ENCODE measurements around the gene ARHGAP15.

ARHGAP15 gene

DNA sequence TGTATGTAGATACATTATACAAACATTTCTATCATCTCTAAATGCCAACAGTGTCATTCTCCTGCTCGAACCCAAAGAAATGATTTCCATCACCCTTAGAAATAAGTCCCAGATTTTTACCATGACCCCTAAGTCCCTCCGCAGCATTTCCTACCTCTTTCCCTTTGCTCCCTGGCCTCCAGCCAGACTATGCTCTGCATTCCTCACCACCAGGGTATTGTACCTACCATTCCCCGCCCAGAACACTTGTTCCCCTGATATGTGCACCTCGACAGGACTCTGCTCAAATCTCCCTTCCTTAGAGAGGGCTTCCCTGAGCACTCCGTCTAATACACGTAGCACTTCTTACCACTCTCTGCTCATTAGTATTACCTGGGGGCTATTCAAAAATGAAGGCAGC, 630.2 kb downstream of the ARHGAP15 start:
- no peak for DNase-seq (ENCODE audit: low read depth, low spot score)

DNA sequence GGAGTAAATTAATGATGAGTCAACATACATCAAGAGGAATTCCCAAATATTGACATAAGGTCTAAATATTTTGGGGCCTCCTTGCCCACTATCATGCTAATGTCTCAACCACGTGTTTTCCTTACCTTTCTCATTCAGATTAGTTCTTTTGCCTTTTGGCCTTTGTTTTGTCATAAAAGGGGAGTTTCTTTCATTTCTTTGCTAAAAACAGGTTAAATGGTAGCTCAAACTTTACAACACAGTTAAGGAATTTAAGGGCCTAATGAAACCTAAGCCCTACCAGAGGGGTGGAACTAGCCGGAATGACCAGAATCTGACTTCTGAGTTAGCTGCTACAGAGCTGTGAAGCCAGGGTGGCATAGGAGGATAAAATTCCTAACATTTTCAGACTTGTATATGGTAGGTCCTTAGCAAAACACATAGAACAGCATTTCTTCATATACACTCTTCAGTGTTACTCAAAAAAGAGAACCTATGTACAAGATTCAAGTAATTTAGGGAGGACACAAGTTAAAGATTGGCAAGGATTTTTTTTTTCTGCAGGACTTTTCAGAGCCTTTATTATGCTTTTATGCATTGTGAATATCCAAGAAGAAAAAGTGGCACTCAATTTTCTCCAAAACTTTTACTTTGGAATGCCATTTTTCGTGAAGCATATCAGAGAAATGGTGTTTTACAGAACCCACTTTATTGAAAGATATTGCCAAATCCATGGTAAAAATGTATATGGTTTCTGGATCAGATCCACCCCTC, 633.1 kb downstream of the ARHGAP15 start:
- DNase-seq (ENCODE audit: low read depth, low spot score), result no peak

DNA sequence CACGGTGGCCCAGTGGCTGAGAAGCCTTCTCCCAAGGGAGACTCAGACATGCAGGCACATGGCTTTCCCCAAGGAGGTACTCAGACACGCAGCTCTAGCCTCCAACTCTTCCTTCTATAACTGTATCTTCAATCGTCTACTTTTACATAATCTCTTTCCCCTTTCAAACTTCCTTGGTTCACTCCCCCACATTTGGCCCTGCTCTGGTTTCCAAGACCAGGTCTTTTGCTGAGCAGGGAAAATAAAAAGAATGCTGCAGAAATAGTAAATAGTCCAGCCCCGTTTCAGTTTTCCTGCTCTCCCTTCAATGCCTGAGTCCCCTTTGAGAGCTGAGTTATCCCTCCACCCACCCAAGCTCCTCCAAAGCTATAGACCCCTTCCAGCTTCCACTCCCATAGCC, 635.0 kb downstream of the ARHGAP15 start:
- DNase-seq (ENCODE audit: low read depth, low spot score), result no peak

DNA sequence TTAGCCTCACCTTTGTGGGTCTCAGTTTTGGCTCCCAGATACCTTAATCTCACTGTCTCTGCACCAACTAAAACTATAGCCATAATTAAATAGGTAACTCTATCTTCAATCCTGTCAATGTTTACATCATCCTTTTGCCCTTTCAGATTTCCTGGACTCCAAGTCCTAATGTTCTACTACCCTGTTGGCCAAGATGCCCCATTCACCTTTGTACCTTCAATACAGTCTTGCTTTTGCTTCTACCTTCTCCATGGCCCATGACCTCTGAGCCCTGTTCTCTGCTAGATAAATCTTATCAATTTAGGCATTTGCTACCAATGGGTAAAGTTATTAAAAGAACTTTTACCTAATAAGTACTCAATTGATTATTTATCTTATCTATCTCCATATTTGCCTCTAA, 635.5 kb downstream of the ARHGAP15 start:
- no peak for DNase-seq (ENCODE audit: low read depth, low spot score)

DNA sequence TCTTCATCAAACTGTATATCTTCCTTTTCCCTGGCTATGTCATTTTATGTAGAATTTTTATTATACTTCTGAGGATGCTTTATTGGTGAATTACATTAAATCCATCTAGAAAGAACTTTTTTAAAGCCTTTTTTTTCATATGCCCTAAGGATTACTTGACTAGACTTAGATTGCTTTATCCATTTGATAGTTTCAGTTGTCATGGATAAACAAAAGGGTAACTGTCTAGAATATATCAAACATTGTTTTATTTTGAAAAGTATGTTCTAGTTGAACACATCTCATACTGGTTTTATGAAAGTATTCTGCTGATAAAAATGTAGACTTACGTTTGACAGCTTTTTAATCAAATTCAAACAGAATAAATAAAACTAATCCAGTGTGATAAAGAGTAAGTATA, 639.8 kb downstream of the ARHGAP15 start:
- DNase-seq (ENCODE audit: low read depth, low spot score), result no peak

DNA sequence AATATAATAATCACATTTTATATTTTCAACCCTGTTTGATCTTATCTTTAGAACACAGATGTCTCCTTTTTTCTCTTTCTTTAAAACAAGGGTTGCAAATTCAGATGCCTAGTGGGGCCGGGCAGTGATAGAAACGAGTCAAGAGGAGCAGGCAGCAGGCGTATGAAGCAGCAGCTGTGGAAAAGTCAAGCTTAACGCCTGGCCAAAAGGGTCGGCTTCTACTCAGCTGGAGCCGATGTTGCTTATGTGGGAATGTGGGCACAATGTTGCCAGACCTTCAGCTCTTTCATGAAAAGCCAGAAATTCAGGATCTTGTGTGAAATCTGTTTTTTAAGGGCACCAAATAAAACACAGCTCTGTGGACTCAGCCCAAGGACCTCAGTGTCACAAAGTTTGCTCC, 642.7 kb downstream of the ARHGAP15 start:
- DNase-seq (ENCODE audit: low read depth, low spot score), result no peak

DNA sequence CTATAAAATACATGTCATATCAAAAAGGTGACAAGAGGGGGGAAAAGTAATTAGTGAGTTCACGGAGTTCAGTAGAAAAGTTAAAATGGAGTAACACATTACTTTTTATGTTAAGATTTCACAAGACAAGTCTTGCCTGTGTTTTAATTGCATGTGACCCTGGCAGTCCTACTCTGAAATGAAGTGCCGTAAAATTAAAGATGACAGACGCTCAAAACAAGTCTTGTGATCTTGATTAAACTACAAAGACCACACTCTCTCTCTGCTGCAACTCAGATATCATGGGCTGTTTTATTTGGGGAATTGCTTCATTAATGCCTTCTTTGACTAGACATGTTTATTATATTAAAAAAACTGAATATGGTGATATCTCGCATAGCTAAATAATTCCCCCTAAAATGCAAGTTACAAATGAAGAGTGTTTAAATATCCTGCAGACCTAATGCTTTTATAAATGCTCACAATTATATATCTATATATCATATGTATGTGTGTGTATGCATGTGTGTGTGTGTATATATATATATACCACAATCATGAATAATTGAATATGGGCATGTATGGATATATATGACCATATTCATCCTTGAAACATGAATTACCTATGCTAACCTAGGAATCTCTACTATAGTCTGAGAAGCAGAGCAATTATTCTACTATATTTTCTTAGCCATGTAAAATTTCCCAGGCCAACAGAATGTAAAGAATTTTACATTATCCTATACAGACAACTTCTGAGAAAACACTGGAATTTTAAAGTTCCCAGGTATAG, 647.5 kb downstream of the ARHGAP15 start:
- no peak for DNase-seq (ENCODE audit: low read depth, low spot score)

DNA sequence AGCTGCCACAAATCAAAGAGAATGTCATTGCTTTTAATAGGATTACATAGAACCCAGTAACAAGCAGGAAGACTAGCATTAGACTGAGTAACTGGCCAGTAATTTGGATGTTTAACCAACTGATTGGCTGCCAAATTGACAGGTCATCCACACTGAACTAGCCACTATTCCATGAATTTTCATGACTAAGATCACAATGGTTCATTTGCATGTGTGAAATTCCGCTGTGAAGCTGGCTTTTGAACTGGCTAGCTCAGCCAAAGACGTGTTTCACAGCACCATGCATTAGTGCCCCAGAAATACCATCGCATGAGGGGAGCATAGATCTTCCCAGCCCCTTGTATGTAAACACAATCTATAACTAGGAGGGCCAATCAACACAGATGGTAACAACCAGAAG, 649.8 kb downstream of the ARHGAP15 start:
- no peak for DNase-seq (ENCODE audit: low read depth, low spot score)

DNA sequence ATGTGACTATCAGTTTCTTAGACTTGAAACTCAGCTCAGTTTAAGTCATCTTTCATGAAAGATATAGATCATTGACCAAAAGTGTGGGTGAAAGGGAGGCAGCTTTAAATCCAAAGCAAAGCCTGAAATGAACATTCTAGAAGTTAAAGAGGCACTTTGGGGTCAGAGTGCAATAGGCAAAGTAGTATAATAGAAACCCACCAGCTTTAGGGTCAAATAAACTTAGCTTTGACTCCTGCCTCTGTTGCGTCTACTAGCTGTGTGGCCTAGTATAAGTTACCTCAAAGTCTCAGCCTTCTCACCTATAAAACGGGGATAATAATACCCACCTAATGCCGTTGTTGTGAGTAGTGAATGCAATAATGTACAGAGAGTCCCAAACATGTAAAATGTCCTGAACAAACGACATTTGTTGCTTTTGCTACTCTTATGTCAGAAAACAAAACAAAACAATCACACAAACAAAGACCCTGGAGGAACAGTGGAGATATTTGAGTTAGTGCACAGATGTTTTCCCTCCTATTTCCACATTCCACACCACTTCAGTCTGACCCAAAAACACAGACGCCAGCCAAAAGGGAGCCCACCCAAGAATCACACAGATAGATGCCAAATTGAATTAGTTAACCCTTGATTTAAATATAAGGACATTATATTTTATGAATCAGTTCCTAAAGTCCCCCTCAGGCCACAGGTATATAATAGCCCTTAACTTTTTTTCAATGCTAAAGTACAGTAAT, 657.0 kb downstream of the ARHGAP15 start:
- no peak for DNase-seq (ENCODE audit: low read depth, low spot score)

DNA sequence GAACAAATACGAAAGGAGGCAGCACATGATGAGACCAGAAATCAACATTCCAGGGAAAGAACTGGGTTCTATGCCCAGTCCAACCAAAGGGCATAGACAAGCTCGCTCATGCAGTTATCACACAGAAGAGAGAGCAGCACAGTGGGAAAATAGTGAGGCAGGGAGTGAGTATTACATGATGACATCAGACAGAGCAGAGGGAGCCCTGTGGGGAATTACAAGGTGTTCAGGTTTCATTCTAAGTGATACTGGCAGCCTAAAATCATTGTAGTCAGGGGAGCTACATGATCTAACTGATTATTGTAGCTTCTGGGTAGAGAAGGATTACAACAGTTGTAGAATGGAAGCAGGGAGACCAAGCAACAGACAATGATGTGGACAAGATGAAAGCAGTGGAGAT, 658.5 kb downstream of the ARHGAP15 start:
- DNase-seq (ENCODE audit: low read depth, low spot score), result no peak

DNA sequence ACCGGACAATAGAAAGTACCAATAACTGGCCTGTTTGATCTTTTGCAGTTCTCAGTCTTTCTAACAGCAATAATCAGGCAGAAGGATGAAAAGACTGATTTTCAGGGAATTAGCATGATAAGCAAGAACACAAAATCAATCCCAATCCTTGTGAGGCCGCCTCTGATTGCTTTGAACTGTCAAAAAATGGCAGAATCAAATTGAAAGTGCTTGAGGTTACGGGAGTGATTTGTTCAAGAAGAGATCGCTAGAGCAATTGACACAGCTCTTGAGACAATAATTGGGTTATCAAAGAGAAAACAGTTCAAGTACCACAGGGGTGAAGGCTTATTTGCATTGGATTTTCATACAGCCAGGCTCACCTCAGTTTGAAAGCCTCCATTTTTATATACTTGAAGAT, 663.4 kb downstream of the ARHGAP15 start:
- DNase-seq (ENCODE audit: low read depth, low spot score), result no peak

DNA sequence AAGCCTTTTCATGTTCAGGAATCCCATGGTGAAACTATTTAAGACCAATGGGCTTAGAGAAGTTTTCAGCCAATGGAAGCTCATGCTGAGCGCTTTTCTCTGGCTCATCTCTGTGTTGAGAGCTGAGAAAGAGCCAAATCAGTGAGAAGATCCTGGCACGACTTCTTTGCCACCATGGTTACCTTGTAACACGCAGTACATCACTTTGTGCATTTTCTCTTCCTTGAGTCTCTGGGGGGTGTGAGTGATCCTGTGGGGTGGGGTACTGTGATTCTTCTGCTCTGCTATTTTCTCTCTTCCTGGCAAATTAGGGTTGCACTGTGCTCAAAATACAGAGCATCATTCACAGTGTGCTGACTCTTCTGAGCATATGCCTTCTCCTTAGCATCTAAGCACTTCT, 664.2 kb downstream of the ARHGAP15 start:
- DNase-seq (ENCODE audit: low read depth, low spot score), result no peak

DNA sequence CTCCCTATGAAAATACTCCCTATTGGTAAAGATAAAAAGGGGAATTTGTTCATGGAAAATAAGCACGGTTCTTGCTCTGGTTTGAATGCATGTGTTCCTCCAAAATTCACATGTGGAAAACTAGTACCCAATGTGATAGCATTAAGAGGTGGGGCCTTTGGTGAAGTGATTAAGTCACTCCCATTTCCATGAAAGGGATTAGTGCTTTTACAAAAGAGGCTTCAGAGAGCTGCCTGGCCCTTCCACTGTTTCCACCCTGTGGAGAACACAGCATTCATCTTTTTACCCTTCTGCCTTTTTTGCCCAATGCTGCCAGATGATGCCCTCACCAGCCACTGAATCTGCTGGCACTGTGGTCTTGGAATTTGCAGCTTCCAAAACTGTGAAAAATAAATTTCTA, 666.8 kb downstream of the ARHGAP15 start:
- no peak for DNase-seq (ENCODE audit: low read depth, low spot score)

DNA sequence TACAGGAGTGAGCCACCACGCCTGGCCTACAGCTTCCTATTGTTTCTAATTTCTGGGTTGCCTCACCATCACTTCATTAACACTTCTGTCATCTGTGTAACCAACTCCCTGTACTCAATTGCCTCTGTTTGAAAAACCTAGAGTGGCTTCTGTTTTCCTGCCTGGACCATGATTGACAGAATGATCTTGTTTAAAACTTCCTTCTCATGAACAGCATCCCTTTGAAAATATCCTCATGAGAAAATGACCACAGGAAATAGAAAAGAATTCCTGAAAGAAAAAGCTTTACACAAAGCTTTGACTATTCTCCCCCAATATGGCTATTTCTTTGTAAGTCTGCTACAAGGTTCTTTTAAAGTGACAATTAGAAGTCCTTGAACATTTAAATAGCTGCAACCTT, 672.3 kb downstream of the ARHGAP15 start:
- DNase-seq (ENCODE audit: low read depth, low spot score), result no peak

DNA sequence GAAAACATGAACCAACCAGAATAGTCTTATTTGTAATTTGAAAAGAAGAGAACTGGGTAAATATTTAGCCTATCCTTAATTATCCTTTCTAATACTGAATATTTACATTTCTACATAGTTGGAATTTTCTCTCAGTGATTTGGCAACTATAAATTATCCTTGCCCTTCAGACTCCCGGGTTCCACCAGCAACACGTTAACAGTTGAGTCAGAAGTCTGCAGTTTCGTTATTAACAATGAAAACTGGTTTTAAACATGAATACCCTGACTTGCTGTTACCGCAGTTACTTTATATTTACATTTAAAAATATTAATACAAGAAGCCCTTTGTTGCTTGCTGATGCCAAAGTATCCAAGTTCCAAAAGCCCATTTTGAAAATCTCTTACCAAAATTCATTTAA, 673.0 kb downstream of the ARHGAP15 start:
- no peak for DNase-seq (ENCODE audit: low read depth, low spot score)

DNA sequence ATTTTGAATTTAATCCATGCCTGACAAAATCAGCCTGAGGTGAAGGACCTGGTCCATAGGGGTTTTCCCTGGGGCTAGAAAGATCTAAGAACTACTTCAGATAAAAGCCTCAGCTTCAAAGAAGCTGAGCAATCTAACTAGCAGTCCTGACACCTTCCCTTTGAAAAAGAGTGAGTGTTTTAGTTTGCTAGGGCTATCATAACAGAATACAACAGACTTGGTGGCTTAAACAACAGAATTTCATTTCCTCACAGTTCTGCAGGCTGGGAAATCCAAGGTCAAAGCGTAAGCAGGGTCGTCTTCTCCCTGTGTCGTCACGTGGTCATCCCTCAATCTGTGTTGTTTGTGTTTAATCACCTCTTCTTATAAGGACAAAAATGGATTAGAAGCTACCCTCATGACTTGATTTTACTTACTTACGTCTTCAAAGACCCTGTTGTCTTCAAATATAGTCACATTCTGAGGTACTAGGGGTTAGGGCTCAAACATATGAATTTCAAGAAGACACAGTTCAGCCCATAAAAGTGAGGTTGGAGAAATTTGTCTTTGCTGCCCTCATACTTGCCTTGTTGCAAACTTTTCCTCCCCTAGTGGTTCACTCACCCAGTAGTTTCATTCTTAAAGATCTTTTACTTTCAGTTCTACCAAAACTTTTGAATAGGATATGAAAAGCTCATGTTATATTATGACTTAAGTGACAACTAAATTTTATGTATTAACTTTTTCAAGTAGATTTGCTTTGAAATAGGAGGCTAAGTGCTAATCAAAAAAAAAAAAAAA, 673.8 kb downstream of the ARHGAP15 start:
- no peak for DNase-seq (ENCODE audit: low read depth, low spot score)

DNA sequence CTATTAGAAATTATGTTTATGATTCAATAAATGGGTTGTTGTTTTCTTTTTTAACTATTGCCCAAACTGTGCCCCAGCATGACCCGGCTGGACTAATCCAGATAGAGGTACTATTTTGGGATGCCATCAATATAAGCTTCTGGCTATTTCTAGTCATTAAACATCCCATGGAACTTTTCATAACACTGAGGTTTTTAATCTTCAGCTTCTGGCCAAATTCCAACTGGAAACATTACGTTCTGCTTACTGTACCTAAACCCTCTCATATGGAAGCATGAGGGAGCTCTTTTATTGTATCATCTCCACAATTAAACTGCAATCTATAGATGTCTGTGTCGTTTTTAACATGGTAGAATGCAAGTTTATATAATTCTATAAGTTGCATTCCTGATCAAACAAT, 674.7 kb downstream of the ARHGAP15 start:
- no peak for DNase-seq (ENCODE audit: low read depth, low spot score)

DNA sequence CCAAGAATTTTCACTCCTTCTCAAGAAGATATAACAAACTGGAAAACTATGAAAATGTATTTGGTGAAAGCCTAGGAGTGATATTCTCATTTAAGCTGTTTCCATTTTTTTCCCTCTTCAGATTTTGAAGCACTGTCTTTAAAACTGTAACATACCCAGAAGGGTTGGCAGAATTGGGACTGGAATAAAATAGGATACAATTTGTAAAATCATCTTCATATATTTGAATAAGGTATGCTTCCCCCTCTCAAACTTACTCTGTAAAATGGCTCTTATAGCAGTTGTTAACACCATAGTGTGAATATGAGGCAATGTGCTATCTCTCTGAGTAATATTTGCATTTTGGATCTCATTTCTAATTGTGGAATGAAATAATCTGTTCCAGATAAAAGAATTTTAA, 676.4 kb downstream of the ARHGAP15 start:
- DNase-seq (ENCODE audit: low read depth, low spot score), result no peak

DNA sequence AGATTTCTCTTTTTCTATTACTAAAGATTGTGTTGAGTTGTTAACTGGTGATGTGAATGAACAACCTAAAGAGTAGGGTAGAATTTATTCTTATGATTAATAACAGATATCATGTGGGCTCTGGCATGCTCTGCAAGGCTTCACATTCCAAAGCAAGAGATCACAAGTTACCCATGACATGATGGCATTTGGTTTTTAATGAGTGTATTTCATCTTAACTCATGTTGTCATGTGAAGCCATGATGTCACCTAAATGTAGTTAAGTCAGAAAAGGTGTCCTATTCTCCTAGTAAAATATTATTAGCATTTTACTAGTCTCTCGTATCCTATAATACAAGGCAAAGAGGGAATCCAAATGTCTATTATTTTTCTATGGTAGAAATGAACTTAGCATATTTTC, 678.0 kb downstream of the ARHGAP15 start:
- DNase-seq (ENCODE audit: low read depth, low spot score), result no peak

DNA sequence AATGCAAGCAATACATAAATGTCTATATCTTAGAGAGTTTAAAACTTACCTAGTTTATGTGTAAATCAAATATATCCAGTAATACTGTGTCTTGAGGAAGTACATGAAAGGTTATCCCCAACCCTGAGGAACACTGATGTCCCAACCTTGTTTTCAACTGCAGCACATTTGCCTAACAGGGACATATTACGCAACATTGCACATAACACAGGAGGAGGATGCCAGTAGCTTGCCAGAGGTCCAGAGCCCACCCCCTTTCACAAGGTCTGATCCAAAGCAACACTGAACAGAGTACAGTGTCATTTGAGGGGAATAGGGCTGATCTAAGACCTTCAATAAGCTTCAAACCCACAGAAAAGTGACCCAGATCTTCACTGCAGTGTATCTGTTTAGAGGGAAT, 678.5 kb downstream of the ARHGAP15 start:
- no peak for DNase-seq (ENCODE audit: low read depth, low spot score)

DNA sequence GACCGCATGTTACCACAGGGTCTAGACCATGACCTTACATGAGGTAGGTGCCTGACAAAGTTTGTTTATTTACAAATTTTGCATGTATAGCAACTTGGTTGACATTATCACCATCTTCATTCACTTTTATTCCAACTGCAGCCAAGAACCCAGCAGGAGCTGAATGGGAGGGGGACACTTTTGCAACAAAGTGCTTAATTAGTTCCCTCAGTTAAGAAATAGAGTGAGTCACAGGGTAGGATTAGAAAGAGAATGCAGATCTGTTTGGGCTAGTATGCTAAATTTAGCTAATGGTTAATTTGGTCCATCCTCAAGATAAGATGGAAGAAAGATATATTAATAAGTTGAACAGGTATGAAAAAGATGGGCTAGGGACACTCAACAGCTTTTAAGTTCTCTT, 678.9 kb downstream of the ARHGAP15 start:
- DNase-seq (ENCODE audit: low read depth, low spot score), result no peak

DNA sequence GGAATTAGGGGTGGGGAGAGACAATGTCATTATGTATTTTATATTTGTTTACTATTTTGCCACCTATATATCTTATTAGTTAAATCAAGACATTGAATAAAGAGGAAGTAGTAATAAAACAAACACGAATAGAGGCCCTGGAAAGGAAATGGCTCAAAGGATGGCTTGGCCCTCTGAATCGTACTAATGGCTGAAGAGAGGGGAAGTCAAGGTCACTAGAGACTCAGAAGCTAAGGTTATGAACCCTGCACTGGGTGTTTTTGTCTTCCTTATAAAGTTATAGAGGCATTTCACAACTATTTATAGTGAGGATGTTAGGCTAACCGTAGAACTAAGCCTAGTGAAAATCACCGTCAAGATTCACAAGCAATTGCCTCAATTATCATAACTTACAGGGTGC, 685.9 kb downstream of the ARHGAP15 start:
- DNase-seq (ENCODE audit: low read depth, low spot score), result no peak

Data from brain pericyte (primary cell).